GM12892 (cell line): ENCODE measurements around the gene LDAH.

Source experiments
- POLR2A ChIP-seq: IDR thresholded peaks from 2 replicates; pipeline ENCODE4 v1.6.1; 2011; ENCODE audit warnings: low read depth, low read length, control low read depth
- POLR2AphosphoS5 ChIP-seq: IDR thresholded peaks from 2 replicates; pipeline ENCODE4 v1.6.1; 2011; ENCODE audit warnings: low read depth, low read length, control low read depth

DNA sequence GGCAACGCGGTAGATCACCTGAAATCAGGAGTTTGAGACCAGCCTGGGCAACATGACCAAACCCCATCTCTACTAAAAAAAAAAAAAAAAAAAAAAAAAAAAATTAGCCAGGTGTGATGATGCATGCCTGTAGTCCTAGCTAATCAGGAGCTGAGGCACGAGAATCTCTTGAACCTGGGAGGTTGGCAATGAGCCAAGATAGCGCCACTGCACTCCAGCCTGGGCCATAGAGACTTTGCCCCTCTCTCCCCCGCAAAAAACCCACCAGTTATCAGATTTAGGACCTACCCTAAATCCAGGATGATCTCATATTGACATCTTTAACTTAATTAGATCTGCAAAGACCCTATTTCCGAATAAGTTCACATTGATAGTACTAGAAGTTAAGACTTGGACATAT is 29.2 kb upstream of the LDAH start:
- TF ChIP-seq POLR2A (no peak), POLR2AphosphoS5 (no peak)
